Islet of Langerhans (tissue), 1 donor: Measurements from ENCODE around the gene STYX.

ENCODE experiments used
- FAIRE-seq: peaks from one replicate; lab custom pipeline; 2011; peaks lifted over from hg19 to GRCh38; lab: Jason Lieb, UNC

STYX gene

GRCh38 chr14:52729925-52730708 is at the start of gene STYX:
Gene STYX (plus strand): TSS chr14:52730166. CDS start chr14:52730475, 309 bp downstream.
- FAIRE-seq: no peak

GRCh38 chr14:52683985-52684520 is 45.9 kb upstream of the STYX start:
- FAIRE-seq: no peak

GRCh38 chr14:52686176-52686575 is 43.8 kb upstream of the STYX start:
- FAIRE-seq: no peak

GRCh38 chr14:52690983-52691760 is 38.8 kb upstream of the STYX start:
- FAIRE-seq: no peak

GRCh38 chr14:52692248-52692962 is 37.6 kb upstream of the STYX start:
- no peak for FAIRE-seq

GRCh38 chr14:52693036-52693435 is 36.9 kb upstream of the STYX start:
- no peak for FAIRE-seq

GRCh38 chr14:52693532-52693931 is 36.4 kb upstream of the STYX start:
- FAIRE-seq: no peak

- no peak for FAIRE-seq
Measured at GRCh38 chr14:52694761-52695480, 35.0 kb upstream of the STYX start.

GRCh38 chr14:52695481-52696091 is 34.4 kb upstream of the STYX start, which contains the start of gene ERO1A:
Gene ERO1A (minus strand): TSS chr14:52695558. CDS start chr14:52695481, 77 bp downstream.
- no peak for FAIRE-seq

GRCh38 chr14:52700701-52701172 is 29.2 kb upstream of the STYX start:
- FAIRE-seq: peak; percentile 27

- no peak for FAIRE-seq
Measured at GRCh38 chr14:52701223-52701622, 28.7 kb upstream of the STYX start.

- no peak for FAIRE-seq
Measured at GRCh38 chr14:52703225-52703624, 26.7 kb upstream of the STYX start.

- no peak for FAIRE-seq
Measured at GRCh38 chr14:52703664-52704063, 26.3 kb upstream of the STYX start.

GRCh38 chr14:52706286-52706685 is 23.7 kb upstream of the STYX start:
- FAIRE-seq: no peak

- FAIRE-seq: no peak
Measured at GRCh38 chr14:52706724-52707706, 23.0 kb upstream of the STYX start, which contains the start of gene PSMC6. Gene PSMC6 (plus strand): TSS chr14:52707200. CDS start chr14:52707220, 20 bp downstream.

- FAIRE-seq: no peak
Measured at GRCh38 chr14:52711666-52712065, 18.3 kb upstream of the STYX start.

GRCh38 chr14:52716155-52716554 is 13.8 kb upstream of the STYX start:
- FAIRE-seq: peak; percentile 53

GRCh38 chr14:52723514-52724359 is 6.2 kb upstream of the STYX start:
- FAIRE-seq: no peak

GRCh38 chr14:52724360-52724644 is 5.7 kb upstream of the STYX start:
- no peak for FAIRE-seq
